ENCODE results near the gene DDC. TPM values are rescaled to one million over a fixed set of nuclear protein-coding genes. Genes with fewer than 3 reads are reported as not detected.
A peak's percentile ranks its signal among the peaks of the same experiment; 100 is the strongest.
"Not testable (repeated sequence)": the region's sequence is repeated elsewhere in the genome, so short reads cannot be mapped to it uniquely, and the experiment has no call there.

The DDC gene
- polyA plus RNA-seq, 4 donors: 2.3 to 78.5 (median 64.9) TPM

GRCh38 chr7:50529093-50529862, 35.9 kb downstream of the DDC start:
- DNase-seq (ENCODE audit: low read depth in 4 of 4, low spot score in 3 of 4): no peak

GRCh38 chr7:50528266-50529092, 36.7 kb downstream of the DDC start:
- DNase-seq (ENCODE audit: low read depth in 4 of 4, low spot score in 3 of 4): no peak

DNA sequence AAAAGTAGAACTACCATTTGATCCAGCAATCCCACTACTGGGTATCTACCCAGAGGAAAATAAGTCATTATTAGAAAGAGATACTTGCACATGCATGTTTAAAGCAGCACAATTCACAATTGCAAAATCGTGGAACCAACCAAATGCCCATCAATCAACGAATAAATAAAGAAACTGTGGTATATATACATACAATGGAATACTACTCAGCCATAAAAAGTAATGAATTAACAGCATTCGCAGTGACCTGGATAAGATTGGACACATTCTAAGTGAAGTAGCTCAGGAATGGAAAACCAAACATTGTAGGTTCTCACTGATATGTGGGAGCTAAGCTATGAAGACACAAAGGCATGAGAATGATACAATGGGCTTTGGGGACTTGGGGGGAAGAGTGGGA, 45.9 kb downstream of the DDC start:
- not testable (repeated sequence) for DNase-seq (ENCODE audit: low read depth in 4 of 4, low spot score in 3 of 4)

- DNase-seq (ENCODE audit: low read depth in 4 of 4, low spot score in 3 of 4): no peak
Measured at GRCh38 chr7:50513166-50513871, 51.9 kb downstream of the DDC start.

- no peak for DNase-seq (ENCODE audit: low read depth in 4 of 4, low spot score in 3 of 4)
Measured at GRCh38 chr7:50512384-50512783, 52.8 kb downstream of the DDC start.

- DNase-seq (ENCODE audit: low read depth in 4 of 4, low spot score in 3 of 4): no peak
Measured at GRCh38 chr7:50509459-50509858, 55.7 kb downstream of the DDC start.

- no peak for DNase-seq (ENCODE audit: low read depth in 4 of 4, low spot score in 3 of 4)
Measured at GRCh38 chr7:50508471-50508943, 56.7 kb downstream of the DDC start.

- DNase-seq (ENCODE audit: low read depth in 4 of 4, low spot score in 3 of 4): no peak
Measured at GRCh38 chr7:50507898-50508470, 57.2 kb downstream of the DDC start.

DNA sequence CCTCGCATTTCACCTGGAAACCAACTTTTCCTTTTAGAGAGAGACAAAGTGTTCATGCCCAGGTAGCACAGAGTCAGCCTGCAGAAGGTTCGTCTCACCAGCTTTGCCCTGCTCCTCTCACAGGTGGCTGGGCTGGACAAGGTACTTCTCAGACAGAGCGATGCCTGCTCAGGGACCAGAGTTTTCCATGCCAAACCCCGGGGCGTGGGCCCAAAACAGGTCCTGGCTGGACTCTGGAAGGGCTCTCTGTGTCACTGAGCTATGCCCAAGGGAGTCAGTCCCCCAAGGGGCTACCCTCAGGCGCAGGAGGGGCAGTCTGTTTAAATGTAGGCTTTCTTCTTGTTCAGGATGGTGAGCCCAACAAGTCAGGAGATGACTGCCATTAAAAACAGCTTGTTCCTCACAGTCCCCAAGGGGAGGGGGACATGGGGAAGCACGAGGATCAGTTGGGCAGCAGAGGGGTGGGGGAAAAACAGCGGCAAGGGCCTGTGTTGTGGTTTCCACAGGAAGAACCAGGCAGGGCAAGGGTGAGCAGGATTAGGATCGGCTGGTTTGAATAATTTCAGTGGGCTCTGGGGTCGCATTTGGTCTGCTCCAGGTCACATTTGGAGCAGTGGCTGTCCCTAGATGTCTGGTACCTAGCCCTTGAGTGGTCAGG, 59.5 kb downstream of the DDC start:
- no peak for DNase-seq (ENCODE audit: low read depth in 4 of 4, low spot score in 3 of 4)

DNA sequence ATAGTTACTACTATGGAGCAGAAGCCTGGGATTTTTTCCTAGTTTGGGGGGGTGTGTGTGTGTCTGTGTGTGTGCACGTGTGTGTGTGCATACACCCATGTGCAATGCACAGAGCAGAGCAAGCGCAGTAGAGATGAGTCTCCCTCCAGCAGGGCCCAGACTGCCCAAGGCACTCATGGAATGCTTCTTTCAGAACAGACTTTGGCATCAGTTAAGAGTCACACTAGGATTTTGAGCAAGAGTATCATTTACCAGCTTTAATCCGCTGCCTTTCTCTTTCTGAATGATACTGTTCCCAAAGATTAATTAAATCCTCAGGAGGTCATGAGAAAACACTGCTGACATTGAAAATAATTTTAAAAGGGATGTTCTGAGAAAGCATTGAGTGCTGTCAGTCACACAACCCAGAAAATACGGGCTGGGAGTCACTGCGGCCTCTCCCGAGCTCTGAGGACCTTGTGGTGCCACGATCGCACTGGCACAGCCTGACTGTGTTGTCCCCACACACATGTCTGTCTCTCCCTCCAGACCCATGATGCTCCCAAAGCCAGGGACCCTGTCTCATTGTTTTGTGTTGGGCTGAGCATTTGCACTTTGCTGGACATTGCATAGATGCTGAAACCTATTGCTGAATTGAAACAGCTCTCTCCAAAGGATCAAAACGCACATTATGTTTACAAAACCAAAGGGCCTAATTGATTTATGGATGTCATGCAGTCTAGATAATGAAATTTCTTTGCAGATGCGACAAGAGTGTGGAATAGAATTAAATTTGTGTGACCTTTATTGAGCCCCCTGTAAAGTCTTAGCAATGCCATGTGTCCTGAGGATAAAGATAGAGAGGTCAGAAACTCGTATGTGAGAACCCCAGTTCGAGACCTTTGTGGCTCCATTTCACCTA, 60.3 kb downstream of the DDC start:
- no peak for DNase-seq (ENCODE audit: low read depth in 4 of 4, low spot score in 3 of 4)

GRCh38 chr7:50502947-50503346, 62.3 kb downstream of the DDC start:
- DNase-seq (ENCODE audit: low read depth in 4 of 4, low spot score in 3 of 4): no peak

GRCh38 chr7:50502001-50502684, 63.1 kb downstream of the DDC start:
- DNase-seq (ENCODE audit: low read depth in 4 of 4, low spot score in 3 of 4): peak in 3 of 4 donors; percentile 29 to 38 (median 29)

- no peak for DNase-seq (ENCODE audit: low read depth in 4 of 4, low spot score in 3 of 4)
Measured at GRCh38 chr7:50499092-50499491, 66.1 kb downstream of the DDC start.

DNA sequence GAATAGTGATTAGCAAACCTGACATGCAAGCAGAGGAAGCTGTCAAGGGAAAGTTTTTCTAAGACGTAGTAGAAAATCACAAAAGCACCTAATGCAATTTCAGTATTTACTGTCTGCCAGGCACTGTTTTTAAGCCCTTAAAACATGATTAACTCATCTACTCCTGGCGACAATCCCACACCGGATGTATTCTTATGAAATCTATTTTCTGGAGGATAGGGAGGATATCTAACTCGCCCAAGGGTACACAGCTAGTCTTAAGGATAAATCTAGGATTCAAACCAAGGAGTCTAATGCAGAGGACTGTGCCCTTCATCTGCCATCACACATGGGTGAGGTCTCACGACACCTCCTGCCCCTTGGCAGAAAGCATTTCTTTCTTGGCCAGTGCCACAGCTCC, 67.2 kb downstream of the DDC start:
- no peak for DNase-seq (ENCODE audit: low read depth in 4 of 4, low spot score in 3 of 4)

DNA sequence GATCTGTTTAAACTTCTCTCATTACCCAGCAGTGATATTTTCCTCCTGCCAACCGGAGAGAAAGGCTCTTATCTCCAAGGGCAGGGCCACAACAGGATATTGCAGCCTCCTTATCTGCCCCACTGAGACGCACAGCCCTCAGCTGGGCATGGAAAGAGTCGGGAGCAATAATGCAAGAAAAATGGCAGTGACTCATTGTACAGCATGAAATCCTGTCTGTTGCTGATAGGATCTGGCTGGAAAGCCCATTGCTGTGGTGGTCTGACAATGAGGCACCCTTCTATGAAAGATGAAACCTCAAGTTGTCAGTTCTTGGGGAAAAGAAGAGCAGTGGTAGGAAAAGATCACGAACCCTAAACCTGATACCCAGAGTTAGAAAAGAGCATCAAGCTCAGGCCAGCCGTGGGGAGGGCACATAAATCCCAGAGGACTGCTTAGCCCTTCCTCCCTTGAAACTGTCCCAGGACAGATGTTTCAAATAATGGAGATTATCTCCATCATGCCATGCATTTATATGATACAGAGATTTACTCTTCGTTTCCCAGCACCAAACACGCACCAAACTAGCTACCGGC, 68.0 kb downstream of the DDC start:
- no peak for DNase-seq (ENCODE audit: low read depth in 4 of 4, low spot score in 3 of 4)

DNA sequence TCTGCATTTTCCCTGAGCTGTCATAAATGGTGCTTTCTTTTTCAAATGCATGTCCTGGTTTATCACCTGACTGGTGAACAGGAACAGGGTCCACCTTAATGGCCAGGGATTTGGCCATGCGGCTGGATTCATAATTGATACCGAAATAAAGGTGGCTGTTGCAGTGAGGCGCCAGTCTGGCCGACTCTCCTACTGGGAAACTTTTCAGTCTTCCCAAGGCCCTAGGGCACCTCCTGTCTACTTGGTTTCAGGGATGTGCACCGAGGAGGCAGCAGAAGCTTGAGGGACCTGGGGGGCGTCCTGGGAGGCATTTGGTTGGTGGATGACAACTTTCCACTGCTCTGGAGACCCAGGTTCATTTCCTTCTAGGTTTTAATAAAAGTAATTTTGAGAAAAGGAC, 68.6 kb downstream of the DDC start:
- DNase-seq (ENCODE audit: low read depth in 4 of 4, low spot score in 3 of 4): no peak

- DNase-seq (ENCODE audit: low read depth in 4 of 4, low spot score in 3 of 4): no peak
Measured at GRCh38 chr7:50495746-50496145, 69.5 kb downstream of the DDC start.

DNA sequence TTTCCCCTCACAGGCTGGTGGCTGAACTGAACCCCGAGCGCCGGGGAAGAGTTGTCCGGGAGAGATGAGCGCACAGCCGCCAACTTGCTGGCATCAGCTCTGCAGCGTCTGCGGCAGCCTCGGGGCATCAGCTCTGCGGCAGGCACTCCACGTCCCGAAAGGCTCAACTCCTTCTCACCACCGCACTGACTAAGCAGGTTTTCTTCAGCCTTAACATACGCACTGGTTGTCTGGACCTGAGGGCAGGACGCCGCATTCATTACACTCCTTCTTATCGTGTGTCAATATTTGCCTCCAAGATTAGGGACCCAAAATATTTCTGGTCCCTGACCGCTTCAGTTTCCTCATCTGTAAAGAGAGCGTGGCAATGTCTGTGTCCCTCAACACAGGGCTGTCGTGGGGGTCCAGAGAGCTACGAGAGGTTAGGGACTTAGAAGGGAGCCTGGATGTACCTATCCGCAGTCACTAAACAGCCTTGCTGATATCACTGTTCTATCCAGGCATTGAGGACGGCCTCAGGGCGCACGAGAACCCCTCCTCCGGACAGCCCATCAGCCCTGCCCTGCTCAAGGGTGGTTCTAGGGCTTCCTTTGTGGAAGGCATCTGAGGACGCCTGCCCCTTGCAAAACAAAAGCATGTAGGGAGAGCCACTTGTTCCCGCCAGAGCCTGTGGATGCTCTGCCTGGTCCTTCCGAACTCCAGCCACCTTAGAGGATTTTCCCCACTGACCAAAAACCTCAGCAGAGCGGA, 72.3 kb downstream of the DDC start:
- no peak for DNase-seq (ENCODE audit: low read depth in 4 of 4, low spot score in 3 of 4)
